HepG2 (cell line): ENCODE results near the gene DDC. TPM values are rescaled to one million over a fixed set of nuclear protein-coding genes. Genes with fewer than 3 reads are reported as not detected.

ENCODE experiments used
- ATAC-seq: fragments of 200-7000 bp; cut with Tn5 transposase; 3 replicates; pipeline ENCODE4 v1.9.1; 2020; ENCODE audit warnings: mild to moderate bottlenecking, moderate library complexity
- BruUV-seq: library from RNA; stranded (reverse); fragments of 400-500 nt; replicated peaks from 2 replicates; lab custom pipeline; 2021; lab: Mats Ljungman, UMichigan
- CTCF ChIA-PET: fragments of 300-600 bp; formaldehyde crosslinking; extraction: SDS; loops from one replicate; lab custom pipeline; 2021; ENCODE audit warnings: low total read pairs, inconsistent platforms, low intra/inter-chr PET ratio; lab: Yijun Ruan, JAX
- POLR2A ChIA-PET: fragments of 350-600 bp; sonication (Branson Sonifier 250); formaldehyde crosslinking; loops from one replicate; lab custom pipeline; 2020; ENCODE audit warnings: antibody characterized with exemption, inconsistent platforms; lab: Yijun Ruan, JAX
- DNase-seq: peaks from one replicate; pipeline ENCODE4 v3.0.0-alpha.2; 2015; ENCODE audit warnings: low spot score
- FAIRE-seq: peaks from 3 replicates; lab custom pipeline; 2011; peaks lifted over from hg19 to GRCh38; lab: Jason Lieb, UNC
- H2AFZ ChIP-seq: one replicate; pipeline ENCODE4 v1.6.1; 2011; ENCODE audit warnings: low read length, inconsistent platforms
- H3K27ac ChIP-seq: fragments of 300-600 bp; 3 replicates; pipeline ENCODE4 v1.8.0; 2011; ENCODE audit warnings: mixed run types, mild to moderate bottlenecking, mixed read lengths, low read length, inconsistent platforms; ENCODE audit not compliant: insufficient read depth; ENCODE audit errors: extremely low read length
- H3K27me3 ChIP-seq, 2 experiments: fragments of 200-600 bp in 1 of 2; 2 replicates in 1 of 2; 3 replicates in 1 of 2; pipeline versions ENCODE4 v1.6.0 to v1.8.0; 2011; ENCODE audit warnings: low read length in 2 of 2, mild to moderate bottlenecking in 2 of 2, moderate library complexity in 2 of 2, inconsistent platforms in 1 of 2; ENCODE audit not compliant: insufficient read depth in 2 of 2, control insufficient read depth in 1 of 2
- H3K36me3 ChIP-seq, 2 experiments: fragments of 200-600 bp in 1 of 2; replicated peaks in 1 of 2; 2 replicates in 1 of 2; 3 replicates in 1 of 2; pipeline versions ENCODE4 v1.5.1 to v1.8.0; 2011; ENCODE audit warnings: low read length in 2 of 2, inconsistent platforms in 1 of 2; ENCODE audit not compliant: insufficient read depth in 2 of 2, control insufficient read depth in 1 of 2
- H3K4me1 ChIP-seq: 2 replicates; pipeline ENCODE4 v1.5.1; 2012; ENCODE audit warnings: low read length, inconsistent platforms; ENCODE audit not compliant: insufficient read depth
- H3K4me2 ChIP-seq: 2 replicates; pipeline ENCODE4 v1.6.0; 2011; ENCODE audit warnings: low read depth, low read length, inconsistent platforms
- H3K4me3 ChIP-seq, 3 experiments: fragments of 200-600 bp in 1 of 3; sonication (generic), shearing (Covaris generic) in 1 of 3; replicated peaks in 1 of 3; 2 replicates each; pipeline ENCODE4 v1.5.1; 2011 to 2016; ENCODE audit warnings: low read length in 3 of 3, inconsistent platforms in 2 of 3, low read depth in 2 of 3, mild to moderate bottlenecking in 2 of 3, control low read depth in 1 of 3, mixed read lengths in 1 of 3; ENCODE audit not compliant: insufficient read depth in 1 of 3
- H3K79me2 ChIP-seq: one replicate; pipeline ENCODE4 v1.6.1; 2011; ENCODE audit warnings: low read length, inconsistent platforms; ENCODE audit not compliant: insufficient read depth
- H3K9ac ChIP-seq: 2 replicates; pipeline ENCODE4 v1.6.0; 2011; ENCODE audit warnings: mild to moderate bottlenecking, low read depth, low read length, inconsistent platforms; ENCODE audit not compliant: insufficient read depth
- H3K9me3 ChIP-seq: 2 replicates; pipeline ENCODE4 v1.5.1; 2012; ENCODE audit warnings: mild to moderate bottlenecking, low read length
- H4K20me1 ChIP-seq: 2 replicates; pipeline ENCODE4 v1.6.0; 2011; ENCODE audit warnings: inconsistent platforms, mild to moderate bottlenecking, low read length, moderate library complexity; ENCODE audit not compliant: insufficient read depth
- GFI1 ChIP-seq: sonication (generic); formaldehyde crosslinking; IDR thresholded peaks from 2 replicates; pipeline ENCODE4 v1.5.0; 2020; ENCODE audit warnings: missing genetic modification reagents, mild to moderate bottlenecking, borderline replicate concordance
- ISX ChIP-seq: sonication (generic); formaldehyde crosslinking; conservative IDR thresholded peaks from 2 replicates; pipeline ENCODE4 v1.5.0; 2020; ENCODE audit warnings: missing genetic modification reagents
- KAT7 ChIP-seq: IDR thresholded peaks from 2 replicates; pipeline ENCODE4 v1.6.1; 2018; ENCODE audit warnings: borderline replicate concordance, missing compliant biosample characterization
- NBN ChIP-seq: fragments of 450-650 bp; conservative IDR thresholded peaks from 2 replicates; pipeline ENCODE4 v1.6.1; 2017
- RFXAP ChIP-seq: sonication (generic); formaldehyde crosslinking; IDR thresholded peaks from 2 replicates; pipeline ENCODE4 v1.4.0; 2020; ENCODE audit warnings: missing genetic modification reagents, borderline replicate concordance
- SIN3B ChIP-seq: fragments of 150-350 bp; IDR thresholded peaks from 2 replicates; pipeline ENCODE4 v1.6.1; 2014; ENCODE audit warnings: low read length
- SNAPC2 ChIP-seq: sonication (generic); formaldehyde crosslinking; IDR thresholded peaks from 2 replicates; pipeline ENCODE4 v1.8.1; 2022; ENCODE audit warnings: mild to moderate bottlenecking, missing genetic modification reagents
- ZFP1 ChIP-seq: IDR thresholded peaks from 2 replicates; pipeline ENCODE4 v1.6.1; 2016
- ZFY ChIP-seq: sonication (generic); formaldehyde crosslinking; IDR thresholded peaks from 2 replicates; pipeline ENCODE4 v1.4.0; 2020; ENCODE audit warnings: missing genetic modification reagents
- ZNF160 ChIP-seq: sonication (generic); formaldehyde crosslinking; IDR thresholded peaks from 2 replicates; pipeline ENCODE4 v1.8.0; 2022; ENCODE audit warnings: mild to moderate bottlenecking, inconsistent platforms, missing genetic modification reagents
- ZNF772 ChIP-seq: sonication (generic); formaldehyde crosslinking; IDR thresholded peaks from 2 replicates; pipeline ENCODE4 v1.5.0; 2020; ENCODE audit warnings: mild to moderate bottlenecking, missing genetic modification reagents
- WGBS: methylation state at CpG from one replicate; pipeline ENCODE4 v1.1.6; 2017; ENCODE audit warnings: low lambda C conversion rate; 5-methylcytosine and 5-hydroxymethylcytosine counted together
- in situ Hi-C: cut with HindIII; loops from 2 replicates; pipeline ENCODE4 v1.10.0; 2017; ENCODE audit warnings: low pct_unique_long_range_greater_than_20kb; ENCODE audit not compliant: extremely low pct_ligation_motif_present
- intact Hi-C: fragments of 100-400 bp; cut with micrococcal nuclease; formaldehyde crosslinking; loops from one replicate; pipeline ENCODE4 v1.10.0; 2022; ENCODE audit not compliant: unreplicated experiment
- polyA plus RNA-seq, 8 experiments: library from polyadenylated mRNA; depleted of rRNA in 3 of 8; stranded (reverse) in 7 of 8; unstranded in 1 of 8; fragments of >200 nt; fragmentation: Illumina TruSeq in 4 of 8; extraction: Trizol in 4 of 8; gene quantifications; 2 replicates each; pipeline versions ENCODE4 v1.2.1 to v1.2.3, GENCODE V29; 2011 to 2016; ENCODE audit warnings: low read depth in 4 of 8, missing spikeins in 1 of 8, mixed read lengths in 1 of 8; ENCODE audit not compliant: insufficient read depth in 1 of 8
- total RNA-seq, 5 experiments: library from RNA; depleted of rRNA; stranded (reverse); fragments of >200 nt; fragmentation: Illumina TruSeq; extraction: Trizol; gene quantifications; 2 replicates each; pipeline ENCODE4 v1.2.3, GENCODE V29; 2016; ENCODE audit warnings: low read depth in 1 of 5
- TF ChIP-seq, protein P1 (sequence below): sonication (generic); IDR thresholded peaks from 2 replicates; pipeline ENCODE4 v1.6.1; 2016; ENCODE audit warnings: low read depth, borderline replicate concordance
- TF ChIP-seq, protein P2 (sequence below): sonication (generic); formaldehyde crosslinking; IDR thresholded peaks from 2 replicates; pipeline ENCODE4 v1.4.0; 2020; ENCODE audit warnings: missing genetic modification reagents, mild to moderate bottlenecking, borderline replicate concordance
- TF ChIP-seq, protein P3 (sequence below): sonication (generic); formaldehyde crosslinking; IDR thresholded peaks from 2 replicates; pipeline ENCODE4 v1.9.0; 2022; ENCODE audit warnings: missing genetic modification reagents, mild to moderate bottlenecking, borderline replicate concordance
- TF ChIP-seq, protein P4 (sequence below): IDR thresholded peaks from 2 replicates; pipeline ENCODE4 v1.6.1; 2012; ENCODE audit warnings: inconsistent platforms
- TF ChIP-seq, protein P5 (sequence below): sonication (generic); formaldehyde crosslinking; IDR thresholded peaks from 2 replicates; pipeline ENCODE4 v1.4.0; 2020; ENCODE audit warnings: missing genetic modification reagents
- TF ChIP-seq, protein P6 (sequence below): sonication (generic); formaldehyde crosslinking; IDR thresholded peaks from 2 replicates; pipeline ENCODE4 v1.5.0; 2020; ENCODE audit warnings: missing genetic modification reagents, mild to moderate bottlenecking, borderline replicate concordance

Gene DDC
- total and polyA plus RNA-seq, 2 of the 13 experiments (the other 11 are each of a cell fraction or from before 2014, with no cell fraction given) = 11.7 to 93.3 TPM

DNA sequence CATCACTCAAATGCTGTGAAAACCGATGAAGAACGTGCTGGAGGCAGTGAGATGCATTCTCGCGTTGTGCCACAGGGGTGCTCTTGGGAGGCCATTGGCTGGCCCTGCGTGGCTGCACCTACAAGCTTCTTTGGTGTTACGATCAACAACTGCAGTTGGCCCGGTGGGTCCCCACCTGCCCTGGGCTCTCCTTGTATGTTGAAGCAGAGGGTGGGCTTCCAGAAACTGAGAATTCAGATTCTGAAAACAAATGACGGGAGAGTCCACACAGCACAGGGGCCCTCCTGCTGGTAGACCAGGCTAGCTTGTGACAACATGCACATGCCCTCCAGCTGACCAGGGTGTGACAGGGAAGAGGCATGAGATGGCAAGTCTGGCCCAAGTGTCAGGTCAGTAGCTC, 23.7 kb upstream of the DDC start:
- POLR2A ChIA-PET = interaction anchor here (0.8 to 2.0 kb wide), 4 partner anchors 23 to 27 kb away, joined by 3 to 11 read pairs (median 6); partner anchors contain the start of gene DDC
- no TSS peak for BruUV-seq
- Histone ChIP-seq H3K4me3 (peak overlapping the region in 1 of 3 experiments; percentile 8; a peak in 1 of 6 replicates), H3K79me2 (no peaks in the 10 kb centered on the region), H2AFZ (no peak overlapping the region), H3K9ac (no peak overlapping the region), H4K20me1 (no peaks in the 10 kb centered on the region), H3K27ac (no peak overlapping the region), H3K36me3 (no peaks in the 10 kb centered on the region), H3K4me2 (peak overlapping the region; percentile 46; the same call in 1 of the 2 replicates), H3K9me3 (peaks cover 5% of the 10 kb centered on the region; the same call in 1 of the 2 replicates), H3K27me3 (no peaks in the 10 kb centered on the region), H3K4me1 (peaks cover 43% of the 10 kb centered on the region)
- intact Hi-C loops (no loop called here), in situ Hi-C loops (no loop called here)
- FAIRE-seq (no peak), ATAC-seq (peak; percentile 72), DNase-seq (no peak)
- 38% methylated on average over 8 of the region's 8 CpGs for WGBS
- CTCF ChIA-PET = no interaction called here
- TF ChIP-seq, protein P1, sequence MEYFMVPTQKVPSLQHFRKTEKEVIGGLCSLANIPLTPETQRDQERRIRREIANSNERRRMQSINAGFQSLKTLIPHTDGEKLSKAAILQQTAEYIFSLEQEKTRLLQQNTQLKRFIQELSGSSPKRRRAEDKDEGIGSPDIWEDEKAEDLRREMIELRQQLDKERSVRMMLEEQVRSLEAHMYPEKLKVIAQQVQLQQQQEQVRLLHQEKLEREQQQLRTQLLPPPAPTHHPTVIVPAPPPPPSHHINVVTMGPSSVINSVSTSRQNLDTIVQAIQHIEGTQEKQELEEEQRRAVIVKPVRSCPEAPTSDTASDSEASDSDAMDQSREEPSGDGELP = peak; percentile 27; the same call in 1 of the 2 replicates
- no peak for TF ChIP-seq ZNF772 (CRISPR knock-in tag)
- TF ChIP-seq SNAPC2 (CRISPR knock-in tag) = no peak
- TF ChIP-seq, protein P2, sequence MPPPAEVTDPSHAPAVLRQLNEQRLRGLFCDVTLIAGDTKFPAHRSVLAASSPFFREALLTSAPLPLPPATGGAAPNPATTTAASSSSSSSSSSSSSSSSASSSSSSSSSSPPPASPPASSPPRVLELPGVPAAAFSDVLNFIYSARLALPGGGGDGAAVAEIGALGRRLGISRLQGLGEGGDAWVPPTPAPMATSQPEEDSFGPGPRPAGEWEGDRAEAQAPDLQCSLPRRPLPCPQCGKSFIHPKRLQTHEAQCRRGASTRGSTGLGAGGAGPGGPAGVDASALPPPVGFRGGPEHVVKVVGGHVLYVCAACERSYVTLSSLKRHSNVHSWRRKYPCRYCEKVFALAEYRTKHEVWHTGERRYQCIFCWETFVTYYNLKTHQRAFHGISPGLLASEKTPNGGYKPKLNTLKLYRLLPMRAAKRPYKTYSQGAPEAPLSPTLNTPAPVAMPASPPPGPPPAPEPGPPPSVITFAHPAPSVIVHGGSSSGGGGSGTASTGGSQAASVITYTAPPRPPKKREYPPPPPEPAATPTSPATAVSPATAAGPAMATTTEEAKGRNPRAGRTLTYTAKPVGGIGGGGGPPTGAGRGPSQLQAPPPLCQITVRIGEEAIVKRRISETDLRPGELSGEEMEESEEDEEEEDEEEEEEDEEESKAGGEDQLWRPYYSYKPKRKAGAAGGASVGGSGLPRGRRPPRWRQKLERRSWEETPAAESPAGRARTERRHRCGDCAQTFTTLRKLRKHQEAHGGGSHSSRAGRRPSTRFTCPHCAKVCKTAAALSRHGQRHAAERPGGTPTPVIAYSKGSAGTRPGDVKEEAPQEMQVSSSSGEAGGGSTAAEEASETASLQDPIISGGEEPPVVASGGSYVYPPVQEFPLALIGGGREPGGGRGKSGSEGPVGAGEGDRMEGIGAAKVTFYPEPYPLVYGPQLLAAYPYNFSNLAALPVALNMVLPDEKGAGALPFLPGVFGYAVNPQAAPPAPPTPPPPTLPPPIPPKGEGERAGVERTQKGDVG (CRISPR knock-in tag) = no peak
- TF ChIP-seq, protein P3, sequence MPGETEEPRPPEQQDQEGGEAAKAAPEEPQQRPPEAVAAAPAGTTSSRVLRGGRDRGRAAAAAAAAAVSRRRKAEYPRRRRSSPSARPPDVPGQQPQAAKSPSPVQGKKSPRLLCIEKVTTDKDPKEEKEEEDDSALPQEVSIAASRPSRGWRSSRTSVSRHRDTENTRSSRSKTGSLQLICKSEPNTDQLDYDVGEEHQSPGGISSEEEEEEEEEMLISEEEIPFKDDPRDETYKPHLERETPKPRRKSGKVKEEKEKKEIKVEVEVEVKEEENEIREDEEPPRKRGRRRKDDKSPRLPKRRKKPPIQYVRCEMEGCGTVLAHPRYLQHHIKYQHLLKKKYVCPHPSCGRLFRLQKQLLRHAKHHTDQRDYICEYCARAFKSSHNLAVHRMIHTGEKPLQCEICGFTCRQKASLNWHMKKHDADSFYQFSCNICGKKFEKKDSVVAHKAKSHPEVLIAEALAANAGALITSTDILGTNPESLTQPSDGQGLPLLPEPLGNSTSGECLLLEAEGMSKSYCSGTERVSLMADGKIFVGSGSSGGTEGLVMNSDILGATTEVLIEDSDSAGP (CRISPR knock-in tag) = peak; percentile 40; the same call in 1 of the 2 replicates
- TF ChIP-seq SIN3B = no peak
- TF ChIP-seq, protein P4, sequence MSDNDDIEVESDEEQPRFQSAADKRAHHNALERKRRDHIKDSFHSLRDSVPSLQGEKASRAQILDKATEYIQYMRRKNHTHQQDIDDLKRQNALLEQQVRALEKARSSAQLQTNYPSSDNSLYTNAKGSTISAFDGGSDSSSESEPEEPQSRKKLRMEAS = peak; percentile 53; the same call in 1 of the 2 replicates
- TF ChIP-seq ISX = no peak
- TF ChIP-seq KAT7 (CRISPR knock-in tag) = no peak
- TF ChIP-seq ZNF160 = no peak
- TF ChIP-seq, protein P5, sequence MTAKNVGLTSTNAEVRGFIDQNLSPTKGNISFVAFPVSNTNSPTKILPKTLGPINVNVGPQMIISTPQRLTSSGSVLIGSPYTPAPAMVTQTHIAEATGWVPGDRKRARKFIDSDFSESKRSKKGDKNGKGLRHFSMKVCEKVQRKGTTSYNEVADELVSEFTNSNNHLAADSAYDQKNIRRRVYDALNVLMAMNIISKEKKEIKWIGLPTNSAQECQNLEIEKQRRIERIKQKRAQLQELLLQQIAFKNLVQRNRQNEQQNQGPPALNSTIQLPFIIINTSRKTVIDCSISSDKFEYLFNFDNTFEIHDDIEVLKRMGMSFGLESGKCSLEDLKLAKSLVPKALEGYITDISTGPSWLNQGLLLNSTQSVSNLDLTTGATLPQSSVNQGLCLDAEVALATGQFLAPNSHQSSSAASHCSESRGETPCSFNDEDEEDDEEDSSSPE = no peak
- no peak for TF ChIP-seq ZFY
- TF ChIP-seq ZFP1 (CRISPR knock-in tag) = no peak
- no peak for TF ChIP-seq RFXAP (CRISPR knock-in tag)
- TF ChIP-seq GFI1 (CRISPR knock-in tag) = 0 out of 2 replicates have a peak, but pooled peaks have one; percentile 25
- TF ChIP-seq NBN = no peak
- TF ChIP-seq, protein P6, sequence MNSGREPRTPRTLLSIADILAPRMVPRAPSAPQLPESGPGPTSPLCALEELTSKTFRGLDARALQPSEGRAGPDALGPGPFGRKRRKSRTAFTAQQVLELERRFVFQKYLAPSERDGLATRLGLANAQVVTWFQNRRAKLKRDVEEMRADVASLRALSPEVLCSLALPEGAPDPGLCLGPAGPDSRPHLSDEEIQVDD (CRISPR knock-in tag) = no peak
